C1 segment of cervical spinal cord (tissue), 14 donors: ENCODE data around the gene AGA.

Experiments
- DNase-seq, 14 donors: peaks; one replicate each; lab custom pipeline; 2025; lab: John Stamatoyannopoulos, UW

Gene AGA

DNA sequence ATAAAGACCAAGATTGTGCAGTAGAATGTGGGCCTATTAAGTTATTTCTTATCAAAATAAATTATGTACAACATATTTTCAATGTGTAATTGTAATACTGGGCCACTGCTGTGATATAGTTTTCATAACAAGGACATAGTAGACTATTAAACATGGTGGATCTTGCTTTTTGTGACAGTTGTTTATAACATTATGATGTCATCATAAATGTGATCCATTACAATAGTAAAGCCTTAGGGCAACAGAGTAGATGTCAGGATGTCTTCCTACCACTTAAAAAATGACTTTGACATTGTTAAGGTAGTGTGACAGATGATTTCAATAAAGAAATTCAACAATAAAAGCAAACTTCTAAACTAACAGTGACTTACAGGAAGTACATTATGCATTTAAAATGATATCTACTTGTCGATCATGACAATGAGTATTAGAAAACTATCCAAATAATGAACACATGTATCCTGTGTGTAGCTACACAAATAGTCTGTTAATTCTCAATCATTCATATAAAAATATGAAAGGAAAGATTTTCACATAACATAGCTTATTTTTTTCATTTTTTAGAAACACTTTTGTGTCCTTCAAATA, 5.3 kb upstream of the AGA start:
- DNase-seq = no peak

DNA sequence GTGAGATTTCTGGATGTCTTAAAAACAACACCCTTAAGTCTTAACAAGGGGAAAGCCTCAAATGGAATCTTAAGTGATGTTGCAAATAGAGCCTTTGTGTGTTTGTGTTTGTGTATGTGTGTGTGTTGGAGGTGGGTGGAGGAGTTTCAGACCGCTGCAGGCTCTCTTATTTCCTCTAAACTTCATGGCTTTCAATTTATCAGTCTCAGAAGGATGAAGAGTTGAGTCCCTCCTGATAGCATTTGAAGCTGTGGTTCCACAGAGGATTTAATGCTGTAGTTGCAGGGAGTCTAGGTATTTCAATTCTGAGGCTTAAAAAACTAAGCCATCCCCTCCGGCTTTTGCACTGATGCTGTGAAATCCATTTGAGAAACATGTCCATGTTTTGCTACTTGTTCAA, 4.3 kb upstream of the AGA start:
- DNase-seq = no peak

DNA sequence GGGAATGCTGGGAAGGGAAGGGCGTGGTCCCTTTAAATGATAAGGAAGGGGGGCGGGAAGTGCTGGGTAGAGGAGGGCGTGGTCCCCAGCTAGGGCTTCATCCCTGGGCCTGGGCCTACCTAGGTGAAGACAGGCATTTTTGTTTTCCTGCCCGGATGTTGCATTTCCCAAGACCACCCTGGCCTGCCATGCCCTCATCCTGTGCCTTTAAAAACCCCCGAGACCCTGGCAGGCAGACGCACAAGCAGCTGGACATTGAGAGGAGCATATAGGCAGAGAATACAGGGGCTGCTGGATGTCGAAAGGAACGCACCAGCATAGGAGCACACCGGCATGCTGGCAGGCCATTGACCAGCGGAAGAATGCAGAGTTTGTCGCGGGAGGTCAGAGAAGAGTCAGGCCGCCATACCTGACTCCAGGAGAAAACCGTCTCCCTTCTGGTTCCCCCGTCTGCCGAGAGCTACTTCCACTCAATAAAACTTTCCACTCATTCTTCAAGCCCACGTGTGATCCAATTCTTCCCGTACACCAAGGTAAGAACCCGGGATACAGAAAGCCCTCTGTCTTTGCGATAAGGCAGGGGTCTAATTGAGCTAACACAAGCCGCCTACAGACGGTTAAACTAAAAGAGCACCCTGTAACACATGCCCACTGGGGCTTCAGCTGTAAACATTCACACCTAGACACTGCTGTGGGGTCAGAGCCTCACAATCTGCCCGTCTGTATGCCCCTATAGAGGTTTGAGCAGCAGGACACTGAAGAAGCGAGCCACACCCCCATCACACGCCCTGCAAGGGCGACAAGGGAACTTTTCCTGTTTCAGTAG, 2.9 kb upstream of the AGA start:
- DNase-seq = peak in 1 of 14 donors; percentile 16

DNA sequence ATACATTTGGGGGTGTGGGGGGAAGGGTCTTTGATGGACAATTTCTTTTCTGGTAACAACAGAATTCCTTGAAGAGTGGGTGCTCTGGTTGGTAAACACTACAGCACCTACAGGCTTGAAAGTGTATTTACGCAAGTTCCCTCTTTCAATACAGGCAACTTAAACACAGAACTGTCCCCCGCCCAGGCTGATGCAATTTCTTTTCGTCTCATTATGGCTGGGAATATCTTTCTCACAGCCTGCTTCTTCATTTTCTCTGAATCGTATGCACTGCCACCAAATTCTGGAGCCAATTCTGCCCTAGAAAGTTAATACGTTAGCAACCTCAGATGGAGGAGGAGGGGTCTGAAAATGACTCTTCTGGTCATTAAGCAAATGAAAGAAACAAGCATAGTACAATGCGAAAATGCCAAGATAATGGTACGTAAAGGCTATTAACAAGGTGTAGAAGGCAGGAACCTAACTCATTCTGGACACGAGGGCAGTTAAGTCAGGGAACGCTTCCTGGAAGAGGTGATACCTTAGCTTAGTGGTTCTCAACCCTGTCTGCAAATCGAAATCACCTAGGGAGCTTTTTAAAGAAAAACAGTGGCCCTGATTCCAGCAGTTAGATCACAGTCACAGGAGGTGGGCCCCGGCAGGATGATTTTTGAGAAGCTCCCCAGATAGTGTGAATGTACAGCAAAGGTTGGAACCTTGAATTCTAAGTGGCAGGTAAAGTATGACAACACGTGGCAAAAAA, 1.0 kb downstream of the AGA start:
- peak in 3 of 14 donors; percentile 41 to 58 (median 44) for DNase-seq

DNA sequence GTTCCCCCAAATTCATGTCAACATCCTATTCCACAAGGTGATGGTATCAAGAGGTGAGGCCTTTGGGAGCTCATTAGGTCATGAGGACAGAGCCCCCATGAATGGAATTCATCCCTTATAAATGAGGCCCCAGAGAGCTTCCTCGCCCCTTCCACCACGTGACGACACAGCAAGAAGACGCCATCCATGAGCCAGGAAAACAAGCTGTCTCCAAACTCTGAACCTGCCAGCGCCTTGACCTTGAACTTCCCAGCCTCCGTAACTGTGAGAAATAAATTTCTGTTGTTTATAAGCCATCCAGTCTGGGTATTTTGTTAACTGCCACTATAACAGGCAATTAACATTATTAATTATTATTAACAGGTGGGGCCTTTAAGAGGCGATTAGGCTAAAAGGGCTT, 5.8 kb downstream of the AGA start:
- no peak for DNase-seq

DNA sequence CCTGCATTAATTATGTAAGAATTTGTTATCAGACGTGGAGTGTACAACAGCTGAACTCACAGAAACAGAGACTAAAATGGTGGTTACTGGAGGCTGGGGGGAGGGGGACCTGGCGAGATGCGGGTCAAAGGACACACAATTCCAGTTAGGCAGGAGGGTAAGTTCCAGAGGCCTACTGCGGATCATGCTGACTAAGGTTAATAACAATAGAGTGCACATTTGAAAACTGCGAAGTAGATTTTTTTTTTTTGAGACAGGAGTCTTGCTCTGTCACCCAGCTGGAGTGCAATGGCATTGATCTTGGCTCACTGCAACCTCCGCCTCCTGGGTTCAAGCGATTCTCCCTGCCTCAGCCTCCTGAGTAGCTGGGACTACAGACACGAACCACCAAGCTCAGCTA, 7.6 kb downstream of the AGA start:
- no peak for DNase-seq

DNA sequence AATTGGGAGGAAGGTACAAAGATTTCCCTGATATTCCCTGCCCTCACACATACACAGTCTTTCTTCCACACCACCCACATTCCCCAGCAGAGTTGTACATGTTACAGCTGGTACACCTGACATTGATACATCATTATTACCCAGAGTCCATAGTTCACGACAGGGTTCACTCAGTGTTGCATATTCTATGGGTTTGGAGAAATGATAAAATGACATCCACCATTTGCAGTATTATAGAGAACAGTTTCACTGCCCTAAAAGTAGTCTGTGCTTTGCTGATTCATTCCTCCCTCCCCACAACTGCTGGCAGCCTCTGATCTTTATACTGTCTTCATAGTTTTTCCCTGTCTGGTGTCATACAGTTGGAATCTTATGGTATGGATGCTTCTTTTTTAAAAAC, 15.0 kb downstream of the AGA start:
- DNase-seq = no peak

DNA sequence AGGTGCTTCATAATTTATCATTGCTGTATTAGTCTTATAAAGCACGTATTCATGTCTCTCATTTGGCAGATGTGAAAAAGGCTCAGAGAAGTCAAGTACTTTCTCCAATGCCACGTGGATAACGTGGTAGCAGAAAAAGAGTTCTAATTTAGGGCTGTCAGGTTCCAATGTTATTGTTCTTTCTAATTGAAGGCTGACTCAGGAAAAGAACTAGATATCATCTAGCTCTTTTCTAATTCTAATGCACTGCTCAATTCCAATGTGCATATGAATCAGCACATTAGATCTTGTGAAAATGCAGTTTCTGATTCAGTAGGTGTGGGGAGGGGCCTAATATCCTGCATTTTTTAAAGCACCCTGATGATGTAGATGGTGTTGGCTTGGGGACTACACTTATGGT, 22.8 kb downstream of the AGA start:
- no peak for DNase-seq

DNA sequence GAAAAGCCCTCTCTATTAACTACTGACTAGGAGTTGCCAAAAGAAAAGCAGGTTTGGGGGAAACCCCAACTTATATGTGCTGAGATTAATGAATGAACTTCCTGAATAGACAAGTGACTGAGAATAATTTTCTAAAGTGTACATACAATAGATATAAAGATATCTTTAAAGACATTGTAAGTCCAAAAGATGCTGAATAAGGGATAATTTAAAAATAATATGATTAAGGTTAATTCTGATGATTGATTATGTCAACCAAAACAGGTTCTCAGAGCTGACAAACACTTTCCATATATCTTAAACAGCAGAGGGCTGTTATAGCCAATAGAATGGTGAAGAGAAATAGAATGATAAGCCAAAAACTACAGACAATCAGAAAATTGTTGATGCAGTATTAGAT, 28.6 kb downstream of the AGA start:
- DNase-seq = no peak

DNA sequence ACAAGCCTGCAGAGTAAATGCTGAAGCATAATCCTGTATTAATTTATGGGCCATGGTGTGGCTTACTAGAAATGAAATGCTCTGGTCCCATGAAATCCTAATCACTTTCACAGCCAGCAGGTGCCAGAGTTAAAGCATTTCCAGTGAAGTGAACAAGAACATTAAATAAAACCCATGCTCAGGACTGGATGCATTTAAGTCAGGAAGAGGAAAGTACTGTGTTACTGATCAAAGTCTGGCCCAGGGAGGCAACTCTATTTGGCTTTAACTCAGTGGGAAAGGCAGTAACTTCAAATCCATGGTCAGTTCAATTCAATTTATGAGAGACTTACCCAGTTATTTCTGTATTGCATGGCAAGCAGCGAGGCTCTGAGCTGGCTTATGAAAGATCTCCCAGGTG, 29.2 kb downstream of the AGA start:
- DNase-seq = no peak

DNA sequence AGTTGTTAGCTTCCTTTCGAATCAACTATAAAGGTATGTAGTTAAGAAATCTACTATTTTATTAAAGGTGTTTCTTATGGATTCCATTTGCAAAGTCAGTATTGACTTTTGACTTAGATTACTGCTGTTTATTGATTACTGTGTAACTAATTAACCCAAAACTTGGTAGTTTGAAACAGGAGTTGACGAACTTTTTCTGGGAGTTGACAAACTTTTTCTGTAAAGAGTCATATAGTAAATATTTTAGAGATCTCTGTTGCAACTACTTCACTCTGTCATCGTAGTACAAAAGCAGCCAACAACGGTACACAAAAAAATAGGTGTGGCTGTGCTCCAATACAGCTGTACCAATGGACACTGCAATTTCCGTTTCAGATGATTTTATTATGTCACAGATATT, 30.2 kb downstream of the AGA start:
- DNase-seq = no peak

DNA sequence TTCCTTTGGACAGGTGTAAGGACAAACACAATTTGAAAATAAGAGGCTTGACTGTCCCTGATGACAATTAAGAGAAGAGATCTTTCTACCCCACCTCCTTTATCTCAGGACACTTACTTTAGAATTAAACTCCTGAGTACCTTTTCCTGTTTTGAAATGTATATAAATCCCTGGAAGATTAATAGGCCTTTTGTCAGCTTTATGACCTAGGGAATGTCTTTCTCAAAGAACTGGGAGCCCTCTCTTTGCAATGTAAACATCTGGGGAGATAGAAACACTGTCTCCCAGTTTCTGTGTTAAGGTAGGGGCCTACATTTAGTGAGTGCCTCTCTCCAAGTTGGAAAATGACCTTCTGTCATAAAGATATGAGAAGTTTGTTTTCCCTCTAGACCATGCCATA, 31.7 kb downstream of the AGA start:
- no peak for DNase-seq

DNA sequence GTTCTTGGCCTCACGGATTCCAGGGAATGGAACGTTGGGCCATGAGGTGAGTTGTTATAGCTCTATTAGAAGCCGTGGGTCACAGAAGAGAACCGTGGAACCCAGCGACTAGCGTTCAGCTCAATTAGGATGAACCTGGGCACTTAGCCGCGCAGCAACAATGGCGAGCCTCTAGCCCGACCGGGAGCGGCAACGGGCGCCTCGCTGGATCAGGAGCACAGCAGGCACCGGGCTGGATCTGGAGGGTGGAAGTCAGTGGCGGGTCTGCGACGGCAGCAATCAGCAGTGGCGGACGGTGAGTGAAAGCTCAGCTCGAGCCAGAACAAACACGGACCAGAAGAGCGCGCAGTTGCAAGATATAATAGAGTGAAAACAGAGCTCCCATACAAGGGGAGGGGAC, 34.2 kb downstream of the AGA start:
- no peak for DNase-seq

DNA sequence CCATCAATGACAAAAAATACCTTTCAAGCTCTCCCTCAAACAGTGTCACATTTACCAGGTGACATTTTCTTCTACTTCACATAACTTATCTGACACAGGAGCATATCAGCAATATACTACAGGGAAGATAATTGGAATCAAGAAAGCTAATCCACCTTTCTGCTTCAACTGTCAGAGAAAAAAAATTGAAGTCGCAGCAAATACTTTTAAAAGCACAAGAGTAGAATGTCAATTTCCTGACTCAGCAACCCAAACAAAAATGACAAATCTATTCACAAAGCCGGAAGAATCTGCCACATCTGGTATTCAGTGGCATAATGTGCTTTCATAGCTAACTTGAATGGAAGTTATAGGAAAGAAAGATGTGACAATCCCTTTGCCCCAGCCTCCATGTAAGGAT, 36.7 kb downstream of the AGA start:
- DNase-seq = no peak

DNA sequence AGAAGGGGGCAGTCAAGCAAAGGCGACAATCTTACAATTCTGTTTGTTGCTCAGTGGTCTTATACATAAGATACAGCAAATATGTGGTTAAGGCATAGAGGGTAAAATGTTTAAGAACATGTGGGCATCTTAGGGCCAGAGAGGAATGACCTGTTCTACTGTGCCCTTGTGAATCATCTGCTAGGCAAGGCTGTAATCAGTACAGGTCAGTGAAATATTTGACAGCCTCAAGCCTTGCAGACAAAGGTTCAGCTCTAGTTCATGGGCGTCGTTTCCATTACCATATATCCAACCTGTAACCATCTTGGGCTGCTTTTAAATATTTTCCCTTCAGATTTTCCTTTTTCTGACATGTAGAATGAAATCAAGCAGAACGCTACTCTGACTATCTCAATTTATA, 37.3 kb downstream of the AGA start:
- DNase-seq = no peak

DNA sequence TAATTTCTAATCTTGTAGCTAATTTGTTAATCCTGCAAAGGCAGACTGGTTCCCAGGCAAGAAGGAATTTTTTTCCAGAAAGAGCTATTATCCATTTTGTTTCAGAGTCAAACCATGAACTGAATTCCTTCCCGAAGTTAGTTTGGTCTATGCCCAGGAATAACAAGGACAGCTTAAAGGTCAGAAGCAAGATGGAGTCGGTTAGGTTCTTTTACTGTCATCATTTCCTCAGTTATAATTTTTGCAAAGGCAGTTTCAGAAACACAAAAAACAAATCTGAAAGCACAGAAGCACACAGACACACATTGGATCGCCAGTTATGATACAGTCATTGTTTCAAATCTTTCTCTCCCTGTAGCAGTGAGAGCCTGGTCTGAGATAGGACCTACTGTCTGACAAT, 37.9 kb downstream of the AGA start:
- no peak for DNase-seq

DNA sequence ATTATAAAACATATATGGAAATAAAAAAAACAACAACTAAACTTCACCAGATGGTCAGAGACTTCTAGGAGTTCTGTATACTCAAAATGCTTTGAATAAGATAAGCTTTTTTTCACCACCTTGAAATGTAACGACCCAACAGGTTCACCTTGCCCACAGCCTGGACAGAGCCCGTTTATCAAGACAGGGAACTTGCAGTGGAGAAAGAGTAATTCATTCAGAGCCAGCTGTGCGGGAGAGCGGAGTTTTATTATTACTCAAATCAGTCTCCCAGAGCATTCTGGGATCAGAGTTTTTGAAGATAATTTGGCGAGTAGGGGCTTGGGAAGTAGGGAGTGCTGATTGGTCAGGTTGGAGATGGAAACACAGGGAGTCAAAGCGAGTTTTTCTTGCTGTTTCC, 38.5 kb downstream of the AGA start:
- DNase-seq = no peak

DNA sequence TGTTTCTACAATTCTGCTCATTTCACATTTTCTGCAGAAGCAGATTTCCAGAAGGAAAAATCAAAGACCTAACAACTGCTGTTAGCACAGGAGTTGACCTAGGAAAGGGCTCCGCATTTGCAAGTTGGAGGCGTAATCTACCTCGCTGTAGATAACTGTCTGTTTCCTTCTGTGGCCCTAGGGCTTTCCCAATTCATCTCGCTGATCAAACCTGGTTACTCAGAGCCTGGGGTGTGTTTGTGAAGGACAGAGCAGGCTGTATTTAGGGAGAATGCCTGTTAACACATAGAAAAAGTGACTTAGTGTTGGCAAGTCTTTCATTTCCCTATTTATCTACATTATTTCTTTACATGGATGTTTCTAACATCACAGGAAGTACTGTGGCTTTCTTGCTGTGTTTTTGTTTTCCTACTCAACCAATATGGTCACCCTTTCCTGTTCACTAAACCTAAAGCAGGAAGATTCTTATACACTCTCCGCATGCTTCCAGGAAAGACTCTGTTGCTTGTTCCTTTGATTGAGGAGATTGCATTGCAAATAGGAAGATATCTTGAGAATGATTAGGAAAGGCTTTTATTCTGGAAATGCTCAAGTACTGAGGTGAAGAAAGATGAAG, 40.5 kb downstream of the AGA start:
- DNase-seq = no peak

DNA sequence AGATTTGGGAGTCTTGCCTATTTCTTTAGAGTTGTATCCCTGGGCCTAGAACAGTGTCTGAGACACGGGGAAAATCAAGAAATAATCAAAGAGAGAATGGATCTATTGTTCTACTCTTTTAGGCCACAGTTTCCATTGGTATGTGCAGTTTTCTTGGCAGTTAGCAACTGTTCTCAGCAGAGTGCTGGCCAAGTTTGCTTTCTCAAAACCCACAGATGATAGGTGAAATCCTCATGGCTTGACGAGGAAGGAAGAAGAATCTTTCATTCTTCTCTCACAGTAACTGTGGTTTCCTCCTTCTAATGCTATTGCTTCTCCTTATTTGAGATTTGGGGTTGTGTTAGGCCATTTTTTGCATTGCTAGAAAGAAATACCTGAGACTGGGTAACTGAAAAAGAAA, 42.2 kb downstream of the AGA start:
- DNase-seq = no peak

DNA sequence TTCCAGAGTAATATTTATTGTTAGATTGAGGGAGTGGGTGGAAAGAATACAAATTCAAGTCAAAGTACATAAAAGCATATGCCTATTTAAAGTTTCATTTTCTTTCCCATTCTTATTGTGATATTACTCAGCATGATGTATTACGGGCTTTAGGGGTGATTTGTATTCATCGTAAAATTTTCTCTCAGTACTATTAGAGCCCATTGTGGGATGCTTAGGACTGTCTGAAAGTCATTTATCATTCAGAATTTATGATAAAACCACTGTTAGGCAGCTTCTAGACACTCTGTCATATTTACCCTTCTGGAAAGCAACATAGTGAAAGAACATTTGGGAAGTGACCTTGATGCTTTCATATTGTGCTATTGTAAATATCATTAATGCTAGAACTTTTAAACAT, 45.9 kb downstream of the AGA start:
- DNase-seq = no peak

DNA sequence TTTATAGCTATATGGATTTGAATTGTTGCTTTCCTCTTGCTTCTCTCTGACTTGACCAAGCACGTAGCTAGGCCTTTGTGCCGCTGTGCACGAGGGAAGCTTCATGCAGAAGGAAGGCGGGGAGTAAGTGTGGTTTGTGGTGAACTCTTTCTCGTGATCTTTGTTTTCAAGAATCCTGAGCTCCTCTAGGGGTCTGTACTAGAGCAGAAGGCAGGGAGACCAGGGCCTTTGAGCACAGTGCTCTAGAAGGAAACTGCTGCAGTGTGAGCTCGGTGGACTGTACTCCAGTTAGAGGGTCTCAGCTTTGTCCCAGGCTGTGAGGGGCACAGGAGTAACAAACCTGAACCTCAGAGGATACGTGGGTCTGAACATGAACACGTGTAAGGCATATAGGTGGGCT, 49.0 kb downstream of the AGA start:
- DNase-seq = no peak

DNA sequence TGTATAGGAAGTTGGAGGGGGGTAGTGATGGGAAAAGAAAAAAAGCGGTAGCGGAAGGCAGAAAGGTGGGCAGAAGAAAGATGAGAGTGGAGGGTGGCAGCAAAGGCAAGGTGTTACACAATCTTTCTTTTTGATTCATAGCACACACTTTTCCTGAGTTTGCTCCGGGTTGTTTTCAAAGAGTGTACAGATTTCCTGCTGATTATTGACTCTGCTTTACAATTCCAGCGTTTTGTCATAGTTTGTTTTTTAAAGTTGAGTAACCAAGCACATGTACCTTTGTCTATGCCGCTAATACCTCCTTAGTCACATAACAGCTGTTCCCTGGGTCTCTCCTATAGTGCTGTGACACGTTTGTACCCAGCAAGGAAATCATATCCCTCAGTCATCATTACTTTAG, 50.3 kb downstream of the AGA start:
- no peak for DNase-seq

DNA sequence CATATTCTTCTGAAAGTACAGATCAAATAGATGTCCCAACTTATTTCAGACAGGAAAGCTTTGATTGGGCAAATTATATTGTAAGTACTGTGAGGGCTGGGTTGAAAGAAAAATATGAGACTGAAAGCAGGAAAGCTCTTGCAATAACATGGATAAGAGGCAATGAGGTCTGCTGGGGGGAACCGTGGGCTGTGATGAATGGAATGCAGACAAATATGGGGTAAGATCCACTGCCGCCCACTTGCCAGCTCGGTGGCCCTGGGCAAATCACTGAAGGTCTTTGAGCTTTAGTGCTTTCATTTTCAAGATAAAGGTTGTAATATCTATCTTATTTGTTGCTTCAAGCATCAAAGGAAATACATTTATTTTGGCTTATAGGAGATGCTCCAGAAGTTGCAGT, 51.0 kb downstream of the AGA start:
- DNase-seq = no peak
